Gastrocnemius medialis (tissue), 4 donors: ENCODE results near the gene WDR76.
"Not testable (repeated sequence)": the region's sequence is repeated elsewhere in the genome, so short reads cannot be mapped to it uniquely, and the experiment has no call there.

Experiments used
- CTCF ChIP-seq, 5 experiments: fragments of 450-650 bp in 3 of 5; fragments of 200-600 bp in 2 of 5; sonication (generic) in 2 of 5; IDR thresholded peaks in 4 of 5; conservative IDR thresholded peaks in 1 of 5; 1 replicate in 4 of 5; 2 replicates in 1 of 5; pipeline ENCODE4 v1.5.1; 2016 to 2019; ENCODE audit warnings: antibody characterized with exemption in 5 of 5, mild to moderate bottlenecking in 3 of 5, moderate library complexity in 3 of 5
- POLR2A ChIP-seq, 2 donors: fragments of 450-650 bp; IDR thresholded peaks; one replicate each; pipeline ENCODE4 v1.6.1; 2017; ENCODE audit warnings: antibody characterized with exemption in 2 of 2, mild to moderate bottlenecking in 2 of 2, moderate library complexity in 2 of 2

DNA sequence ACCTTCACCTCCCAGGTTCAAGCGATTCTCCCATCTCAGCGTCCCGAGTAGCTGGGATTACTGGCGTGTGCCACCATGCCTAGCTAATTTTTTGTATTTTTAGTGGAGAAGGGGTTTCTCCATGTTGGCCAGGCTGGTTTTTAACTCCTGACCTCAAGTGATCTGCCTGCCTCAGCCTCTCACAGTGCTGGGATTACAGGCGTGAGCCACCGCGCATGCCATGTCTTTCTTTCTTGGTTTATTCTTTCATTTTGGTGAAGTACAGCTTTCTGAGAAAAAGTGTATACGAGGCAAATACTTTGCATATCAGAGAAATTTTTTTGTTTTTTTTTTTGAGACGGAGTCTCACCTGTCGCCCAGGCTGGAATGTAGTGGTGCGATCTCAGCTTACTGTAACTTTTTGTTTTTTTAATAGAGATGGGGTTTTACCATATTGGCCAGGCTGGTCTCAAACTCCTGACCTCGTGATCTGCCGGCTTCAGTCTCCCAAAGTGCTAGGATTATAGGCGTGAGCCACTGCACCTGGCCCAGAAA is 4.8 kb downstream of the WDR76 start:
- TF ChIP-seq CTCF (IDR thresholded peaks at IDR 0.05 in 4 of 5, conservative IDR thresholded peaks at IDR 0.05 in 1 of 5); POLR2A (IDR thresholded peaks at IDR 0.05): not testable (repeated sequence)
